ENCODE measurements around the gene EI24.

The EI24 gene

DNA sequence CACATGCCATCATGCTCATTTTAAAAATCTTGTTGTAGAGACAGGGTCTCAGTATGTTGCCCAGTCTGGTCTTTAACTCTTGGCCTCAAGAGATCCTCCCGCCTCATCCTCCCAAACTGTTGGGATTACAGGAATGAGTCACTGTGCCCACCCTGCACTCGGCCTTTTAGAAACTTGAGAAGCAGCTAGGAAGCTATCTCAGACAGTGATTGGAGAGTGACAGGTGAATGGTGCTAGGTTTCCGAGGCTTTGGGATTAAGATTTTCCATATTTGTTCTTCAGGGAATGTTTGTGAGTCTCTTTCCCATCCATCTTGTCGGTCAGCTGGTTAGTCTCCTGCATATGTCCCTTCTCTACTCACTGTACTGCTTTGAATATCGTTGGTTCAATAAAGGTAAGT is 10.5 kb downstream of the EI24 start:
- DNase-seq (ENCODE audit: low read depth): no peak

DNA sequence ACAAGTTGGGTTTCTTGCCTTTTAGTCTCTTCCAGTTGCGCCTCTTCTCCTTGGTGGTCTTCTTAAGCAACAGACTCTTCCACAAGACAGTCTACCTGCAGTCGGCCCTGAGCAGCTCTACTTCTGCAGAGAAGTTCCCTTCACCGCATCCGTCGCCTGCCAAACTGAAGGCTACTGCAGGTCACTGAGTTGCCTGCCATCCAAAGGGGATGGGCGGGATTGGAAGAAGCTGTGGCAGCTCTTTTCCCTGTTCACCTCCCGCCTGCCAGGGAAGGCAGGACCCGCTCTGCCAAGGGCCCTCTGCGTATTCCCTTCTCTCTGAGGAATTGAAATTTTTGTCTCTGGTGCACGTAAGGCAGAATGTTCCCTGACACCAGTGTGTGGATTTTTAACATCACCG is 14.2 kb downstream of the EI24 start:
- DNase-seq (ENCODE audit: low read depth): no peak

DNA sequence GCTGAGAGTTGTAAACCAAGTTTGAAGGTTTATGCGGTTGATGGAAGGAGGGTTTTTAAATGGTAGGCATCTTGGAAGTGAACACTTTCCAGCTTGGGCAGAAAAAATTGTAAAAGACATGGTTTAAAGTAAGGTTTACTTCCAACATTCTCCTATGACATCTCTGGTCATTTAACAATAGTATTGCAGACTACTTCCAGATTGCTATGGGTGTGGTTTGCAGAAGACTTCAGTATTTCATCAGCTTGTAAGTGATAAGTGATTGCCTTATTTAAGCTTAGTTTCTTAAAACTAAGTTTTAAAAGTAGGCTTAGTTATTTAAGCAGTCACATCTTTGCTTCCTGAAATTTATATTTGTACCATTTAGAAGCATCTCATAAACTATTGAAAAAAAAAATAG is 16.2 kb downstream of the EI24 start:
- no peak for DNase-seq (ENCODE audit: low read depth)

DNA sequence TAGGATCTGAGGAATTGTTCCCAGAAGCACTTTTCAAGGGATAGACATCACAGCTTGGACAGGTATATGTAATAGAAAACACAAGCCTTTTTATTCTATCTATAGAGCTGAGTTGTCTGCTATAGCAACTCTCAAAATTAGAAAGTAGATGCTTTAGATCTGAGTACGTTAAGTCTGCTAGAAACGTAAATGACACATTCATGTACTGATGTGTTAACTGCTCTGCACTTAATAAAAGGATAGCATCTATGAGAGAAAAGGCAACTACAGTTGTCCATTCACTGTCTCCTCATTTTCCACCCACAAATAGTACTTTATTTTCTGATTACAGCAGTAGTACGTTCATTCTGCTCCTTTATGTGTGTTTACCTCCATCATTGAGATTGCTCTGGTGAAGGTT is 17.3 kb downstream of the EI24 start:
- no peak for DNase-seq (ENCODE audit: low read depth)

DNA sequence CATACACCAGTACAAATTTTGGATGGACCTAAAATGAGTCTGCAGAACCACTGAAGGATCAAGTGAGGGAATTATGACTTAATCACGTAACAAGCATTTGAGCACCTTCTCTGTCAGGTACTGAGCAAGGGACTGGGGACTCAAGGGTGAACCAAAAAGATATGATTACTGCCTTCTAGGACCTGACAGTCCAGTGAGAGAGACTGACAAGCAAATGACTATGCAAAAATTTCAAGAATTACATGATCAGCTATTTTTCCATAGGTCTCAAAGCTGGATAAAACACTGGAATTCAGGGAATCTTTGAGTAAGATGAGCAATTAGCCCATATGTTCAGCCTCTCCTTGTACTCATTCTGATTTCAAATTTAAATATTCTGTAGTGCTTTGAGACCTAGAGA is 18.2 kb downstream of the EI24 start:
- no peak for DNase-seq (ENCODE audit: low read depth)

DNA sequence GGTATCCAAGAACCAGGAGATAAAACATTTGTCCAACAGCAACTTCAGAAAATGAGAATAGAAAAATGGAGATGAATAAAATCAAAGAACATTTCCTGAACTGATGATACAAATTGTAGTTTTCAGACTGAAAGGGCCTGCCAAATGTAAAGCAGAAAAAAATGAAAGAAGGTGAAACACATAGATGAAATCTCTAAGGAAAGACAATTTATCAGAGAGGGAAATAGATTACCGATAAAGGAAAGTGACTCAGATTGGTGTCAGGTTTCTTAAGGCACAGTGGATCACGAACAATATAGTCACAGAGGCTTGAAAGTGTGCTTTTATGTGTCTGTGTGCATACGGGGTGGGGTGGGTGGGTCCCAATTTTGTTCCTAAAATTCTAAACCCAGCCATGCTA is 19.2 kb downstream of the EI24 start:
- DNase-seq (ENCODE audit: low read depth): no peak

DNA sequence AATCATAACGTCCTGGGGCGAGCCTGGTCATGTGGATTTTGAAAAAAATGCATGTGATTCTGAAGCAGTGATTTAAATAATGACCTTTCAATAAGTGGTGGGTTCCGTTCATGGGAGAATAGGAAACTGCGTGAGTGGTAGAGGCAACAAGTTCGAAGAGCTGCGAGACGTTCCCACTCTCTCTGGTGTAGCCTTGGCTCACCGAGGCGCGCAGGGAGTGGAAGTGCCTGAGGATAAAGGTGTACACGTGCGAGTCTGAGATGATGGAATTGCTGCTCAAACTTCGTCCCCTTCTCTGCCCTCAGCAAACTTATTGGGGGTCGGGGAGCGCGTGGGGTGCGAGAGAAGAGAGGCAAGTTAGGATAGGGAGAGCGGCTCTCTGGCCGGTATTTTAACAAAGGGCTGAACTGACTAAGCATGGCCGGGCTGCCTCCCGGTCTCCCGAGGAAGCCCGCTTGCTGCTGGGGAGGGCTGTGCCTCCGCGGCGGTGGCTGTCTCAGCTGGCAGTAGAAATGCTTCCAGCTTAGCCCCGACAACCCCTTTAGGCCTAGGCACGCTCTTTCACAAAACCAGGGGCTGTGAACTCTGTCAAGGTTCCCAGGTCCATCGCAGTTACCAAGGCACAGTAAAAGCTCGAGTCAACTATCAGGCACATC is 22.5 kb downstream of the EI24 start:
- no peak for DNase-seq (ENCODE audit: low read depth)

DNA sequence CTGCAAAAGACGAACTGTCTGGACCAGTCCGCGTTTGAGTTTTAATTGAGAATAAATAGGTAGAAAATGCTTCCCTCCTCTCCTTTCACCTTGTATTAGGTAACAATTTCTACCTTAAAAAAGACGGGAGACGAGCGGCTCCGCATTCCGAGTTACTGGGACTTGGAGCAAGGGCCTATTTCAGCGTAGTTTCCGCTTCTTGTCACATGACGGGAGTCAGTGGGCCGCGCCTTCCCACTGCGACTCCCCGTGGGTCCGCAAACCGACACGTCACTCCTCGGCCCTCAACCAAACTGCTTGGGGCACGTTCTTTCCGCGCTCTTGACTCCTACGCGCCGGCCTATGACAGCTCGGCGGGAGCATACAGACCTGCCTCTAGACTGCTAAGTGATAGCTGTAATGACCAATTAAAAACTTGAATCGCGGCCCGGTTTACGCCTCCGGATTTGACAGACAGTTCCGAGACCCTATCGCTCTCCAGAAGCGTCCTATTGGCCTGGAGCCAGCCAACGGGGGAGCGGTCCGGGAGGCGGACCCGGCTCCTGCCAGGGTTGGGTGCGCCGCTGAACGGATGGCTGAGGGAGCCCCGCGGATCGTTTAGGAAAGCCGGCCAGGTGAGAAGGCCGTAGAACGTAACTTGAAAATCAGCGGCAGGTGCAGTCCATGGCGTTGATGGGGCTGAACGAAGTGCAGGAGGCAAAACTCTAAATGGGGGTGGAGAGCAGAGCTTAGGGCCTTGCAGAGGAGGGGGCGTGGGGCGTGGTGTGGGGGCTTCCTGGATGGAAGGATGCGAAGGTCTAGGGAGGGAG is 23.2 kb downstream of the EI24 start, which contains the start of gene STT3A:
STT3A (plus strand) TSS at position 548 of the 809 bp plus-strand sequence. CDS start 3,064 bp downstream, outside the sequence.
- peak; percentile 99 for DNase-seq (ENCODE audit: low read depth)

DNA sequence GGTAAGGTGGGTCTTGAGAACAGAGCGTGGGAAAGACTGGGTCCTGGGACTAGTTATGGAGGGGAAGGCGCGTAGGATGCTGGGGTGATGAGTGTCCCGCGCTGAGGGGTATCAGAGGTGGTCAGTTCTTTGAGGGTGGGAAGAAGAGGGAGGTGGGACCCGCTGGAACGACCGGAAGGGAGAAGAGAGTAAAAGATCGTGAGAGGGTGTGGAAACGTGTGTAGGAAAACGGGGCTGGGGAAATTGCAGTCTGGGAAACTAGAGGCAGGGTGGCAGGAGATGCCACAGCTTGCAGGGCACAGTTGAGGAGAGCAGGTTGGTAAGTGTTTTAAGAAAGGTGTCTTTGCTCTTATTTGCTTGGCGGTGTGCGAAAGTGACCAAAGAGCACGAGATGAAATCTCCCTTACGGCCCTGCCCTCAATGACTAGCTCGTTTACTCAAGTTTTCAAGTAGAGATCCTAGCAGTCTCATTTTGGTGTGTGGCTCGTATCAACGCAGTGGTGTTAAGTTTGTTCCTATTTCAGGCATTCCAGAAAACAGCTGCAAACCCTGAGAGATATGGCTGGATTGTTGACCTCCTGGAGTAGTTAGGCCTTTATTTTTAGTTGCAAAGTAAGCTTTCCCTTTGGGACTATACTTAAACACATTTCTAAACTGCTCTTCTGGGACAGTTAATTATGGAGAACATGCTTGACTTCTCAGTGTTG is 24.0 kb downstream of the EI24 start:
- no peak for DNase-seq (ENCODE audit: low read depth)

DNA sequence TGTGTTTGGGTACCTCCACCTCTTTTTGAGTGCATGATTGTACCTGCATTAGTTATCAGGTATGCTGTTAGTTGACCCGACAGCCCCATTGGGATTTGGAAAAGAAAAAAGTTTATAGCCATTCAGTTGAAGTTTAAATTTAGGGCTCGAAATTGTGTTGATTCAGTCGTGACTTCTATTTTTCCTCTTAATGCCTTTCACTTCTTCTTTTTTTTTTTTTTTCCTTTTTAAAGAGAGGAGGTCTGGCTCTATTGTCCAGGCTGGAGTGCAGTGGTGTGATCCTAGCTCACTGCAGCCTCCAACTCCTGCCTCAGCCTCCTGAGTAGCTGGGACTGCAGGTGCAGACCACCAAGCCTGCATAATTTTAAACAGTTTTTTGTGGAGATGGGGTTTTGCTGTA is 25.7 kb downstream of the EI24 start:
- no peak for DNase-seq (ENCODE audit: low read depth)

DNA sequence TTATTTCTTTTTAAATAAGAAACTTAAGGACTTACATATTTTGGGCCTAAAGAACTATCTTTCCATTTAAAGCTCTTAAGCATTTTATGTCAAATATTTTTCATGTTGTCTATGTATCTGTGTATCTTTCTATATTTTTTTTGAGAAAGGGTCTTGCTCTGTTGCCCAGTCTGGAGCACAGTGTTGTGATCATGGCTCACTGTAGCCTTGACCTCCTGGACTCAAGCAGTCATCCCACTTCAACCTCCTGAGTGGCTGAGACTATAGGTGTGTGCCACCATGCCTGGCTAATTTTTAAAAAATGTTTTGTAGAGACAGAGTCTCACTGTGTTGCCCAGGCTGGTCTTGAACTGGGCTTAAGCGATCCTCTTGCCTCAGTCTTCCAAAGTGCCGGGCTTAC is 31.4 kb downstream of the EI24 start:
- no peak for DNase-seq (ENCODE audit: low read depth)

DNA sequence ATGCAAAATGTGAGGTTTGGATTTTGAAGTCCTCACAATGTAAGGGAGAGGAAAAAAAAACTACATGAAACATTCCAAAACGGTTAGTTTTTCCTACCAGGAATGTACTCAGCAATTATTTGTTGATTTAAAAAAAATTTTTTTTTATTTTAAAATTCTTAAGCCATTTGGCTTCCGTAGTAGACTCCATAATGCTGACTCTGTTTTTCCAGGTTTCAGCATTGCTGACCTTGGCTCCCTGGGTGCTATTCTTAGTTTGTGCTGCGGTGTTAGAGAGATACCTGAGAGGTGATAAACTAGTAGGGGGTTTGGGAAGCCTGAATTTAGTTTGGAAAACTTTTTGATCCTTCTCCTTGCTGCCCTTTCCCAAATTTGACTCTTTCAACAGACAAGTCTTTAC is 33.9 kb downstream of the EI24 start:
- DNase-seq (ENCODE audit: low read depth): no peak

DNA sequence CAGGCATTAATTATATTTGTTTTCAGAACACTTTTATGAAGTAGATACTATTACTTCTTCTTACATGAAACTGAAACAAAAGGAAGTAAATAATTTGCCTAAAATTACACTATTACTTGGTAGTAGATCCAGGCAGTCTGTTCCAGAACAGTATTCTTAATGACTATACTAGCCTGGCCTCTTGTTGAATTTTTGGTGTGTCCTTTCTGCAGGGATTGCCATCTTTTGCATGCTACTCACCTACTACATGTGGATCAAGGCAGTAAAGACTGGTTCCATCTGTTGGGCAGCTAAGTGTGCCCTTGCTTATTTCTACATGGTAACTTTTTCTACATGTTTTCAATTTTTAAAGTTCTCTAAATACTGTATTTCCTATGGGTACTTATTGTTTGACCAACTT is 36.1 kb downstream of the EI24 start:
- DNase-seq (ENCODE audit: low read depth): no peak

DNA sequence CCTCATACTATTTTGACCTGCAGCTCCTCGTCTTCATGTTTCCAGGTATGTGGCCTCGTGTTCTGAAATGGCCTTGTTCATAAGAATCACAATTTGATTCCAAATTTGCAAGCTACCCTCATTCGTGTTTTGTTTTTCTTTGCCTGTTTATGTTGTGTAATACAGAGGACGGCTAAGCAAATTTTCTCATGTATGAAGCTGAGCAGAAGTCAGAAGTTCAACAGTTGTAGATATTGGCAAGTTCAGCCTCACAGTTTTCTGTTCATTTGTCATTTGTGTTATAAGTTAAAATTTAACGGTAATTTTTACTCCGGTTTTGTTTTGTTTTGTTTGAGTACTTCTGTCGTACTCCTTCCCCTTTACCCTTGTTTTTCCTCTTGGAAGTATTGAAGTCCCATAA is 40.3 kb downstream of the EI24 start:
- DNase-seq (ENCODE audit: low read depth): no peak

DNA sequence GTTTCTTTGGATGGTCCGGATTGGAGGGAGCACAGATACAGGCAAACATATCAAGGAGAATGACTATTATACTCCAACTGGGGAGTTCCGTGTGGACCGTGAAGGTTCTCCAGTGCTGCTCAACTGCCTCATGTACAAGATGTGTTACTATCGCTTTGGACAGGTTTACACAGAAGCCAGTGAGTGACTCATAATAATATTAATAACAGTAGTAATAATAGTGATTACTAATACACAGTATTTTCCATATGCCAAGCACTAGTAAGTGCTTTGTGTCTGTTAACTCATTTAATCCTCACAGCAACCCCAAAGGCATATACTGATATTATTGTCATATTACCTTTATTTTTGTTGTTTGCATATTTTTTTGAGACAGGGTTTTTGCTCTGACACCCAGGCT is 49.1 kb downstream of the EI24 start:
- DNase-seq (ENCODE audit: low read depth): no peak

DNA sequence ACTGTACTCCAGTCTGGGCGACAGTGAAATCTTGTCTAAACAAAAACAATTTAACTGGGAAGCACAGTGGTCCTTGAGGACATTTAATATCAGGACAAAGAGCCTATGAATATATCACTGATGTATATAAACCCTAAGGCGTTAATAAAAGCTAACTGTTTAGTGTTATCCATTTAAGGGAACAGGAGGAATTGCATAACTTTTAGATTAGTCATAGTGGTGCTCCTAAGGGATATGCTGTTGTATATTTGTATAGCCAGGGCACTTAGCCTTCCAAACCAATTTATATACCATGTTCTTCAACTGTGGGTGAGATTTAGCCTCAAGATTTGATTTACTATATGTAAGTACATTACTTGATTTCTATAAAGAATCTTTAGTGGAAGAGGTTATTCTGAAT is 52.7 kb downstream of the EI24 start:
- no peak for DNase-seq (ENCODE audit: low read depth)

DNA sequence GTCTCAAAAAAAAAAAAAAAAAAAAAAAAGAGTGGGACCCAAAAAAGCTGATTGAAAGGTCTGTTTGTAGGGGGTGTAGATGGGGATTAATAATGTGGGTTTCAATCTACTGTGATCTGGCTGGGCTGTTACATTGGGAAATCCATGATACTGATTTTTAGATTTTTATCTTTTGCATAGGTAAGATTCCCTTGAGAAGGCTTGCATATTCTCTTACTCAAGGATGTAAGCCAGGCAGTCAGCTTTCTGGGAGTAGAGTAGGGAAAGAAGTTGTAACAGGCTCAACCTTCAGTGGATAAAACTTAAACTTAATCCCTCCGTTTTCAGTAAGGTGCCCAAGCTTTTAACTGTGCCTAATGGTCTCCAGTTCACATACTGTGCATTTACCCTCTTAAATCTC is 53.8 kb downstream of the EI24 start:
- no peak for DNase-seq (ENCODE audit: low read depth)

DNA sequence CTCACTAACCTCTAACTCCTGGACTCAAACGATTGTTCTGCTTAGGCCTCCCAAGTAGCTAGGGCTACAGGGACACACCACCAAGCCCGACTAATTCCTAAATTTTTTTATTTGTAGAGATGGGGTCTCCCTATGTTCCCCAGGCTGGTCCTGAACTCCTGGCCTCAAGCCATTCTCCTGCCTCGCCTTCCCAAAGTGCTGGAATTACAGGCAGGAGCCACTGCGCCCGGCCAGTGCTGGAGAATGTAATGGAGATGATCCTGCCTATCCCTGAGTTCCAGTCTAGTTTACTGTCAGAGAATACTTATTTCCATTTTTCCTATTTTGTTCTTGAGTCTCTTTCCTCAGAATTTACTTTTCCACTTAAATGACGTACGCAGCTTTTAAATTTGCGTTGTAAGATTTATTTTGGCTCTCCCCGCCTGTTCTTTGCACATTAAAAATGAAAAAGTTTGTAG is 55.5 kb downstream of the EI24 start, which contains the start of gene CHEK1:
CHEK1 (plus strand) TSS at position 408 of the 458 bp plus-strand sequence. CDS start 1,606 bp downstream, outside the sequence.
- DNase-seq (ENCODE audit: low read depth): no peak

DNA sequence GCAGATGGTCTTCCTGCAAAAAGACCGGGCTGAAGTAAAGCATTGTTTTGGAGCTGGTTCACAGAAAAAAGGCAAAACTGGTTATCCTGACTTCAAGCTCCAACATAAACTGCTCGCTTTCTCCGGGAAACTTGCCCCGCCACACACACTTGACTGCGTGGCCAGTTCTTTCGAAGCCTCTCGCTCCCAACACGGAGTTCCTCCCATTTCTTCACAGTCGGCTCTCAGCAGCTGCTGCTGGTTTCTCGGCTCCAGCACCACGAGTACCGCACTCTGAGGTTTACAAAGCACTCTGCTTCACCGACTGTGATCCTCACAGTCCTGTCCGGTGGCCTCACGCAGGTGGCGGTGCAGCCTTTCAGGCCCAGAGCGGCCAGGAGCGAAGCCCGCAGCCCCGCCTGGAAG is 56.0 kb downstream of the EI24 start:
- DNase-seq (ENCODE audit: low read depth): no peak

DNA sequence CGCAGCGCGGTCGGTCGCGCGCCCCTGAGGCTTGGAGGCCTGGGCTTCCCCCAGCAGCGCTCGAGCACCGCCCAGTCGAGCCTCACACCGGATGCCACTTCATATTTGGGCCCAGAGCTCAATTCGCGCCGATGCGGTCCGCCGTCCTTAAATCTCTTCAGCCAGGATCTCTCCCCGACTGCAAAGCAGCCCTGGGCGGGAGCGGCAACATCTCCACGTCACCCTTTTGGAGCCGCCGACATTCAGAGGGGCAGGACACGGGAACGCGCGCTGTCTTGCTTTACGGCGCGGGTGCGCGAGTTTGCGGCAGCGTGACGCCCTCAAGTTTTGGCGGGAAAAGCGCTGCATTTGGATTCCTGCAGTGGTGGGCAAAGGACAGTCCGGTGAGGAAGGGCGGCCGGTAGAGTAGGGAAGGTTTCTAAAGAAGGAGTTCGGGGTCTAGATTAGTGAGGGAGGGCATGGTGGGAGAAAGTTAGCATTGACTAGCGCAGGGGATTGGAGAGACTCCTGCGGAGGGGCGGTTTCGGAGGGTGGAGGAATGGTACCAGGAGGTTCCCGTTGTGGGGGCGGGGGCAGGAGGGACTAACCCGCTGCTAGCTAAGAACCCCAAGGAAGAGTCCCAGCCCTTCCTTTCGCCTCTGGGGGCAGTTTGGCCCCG is 56.5 kb downstream of the EI24 start:
- DNase-seq (ENCODE audit: low read depth): peak; percentile 44

DNA sequence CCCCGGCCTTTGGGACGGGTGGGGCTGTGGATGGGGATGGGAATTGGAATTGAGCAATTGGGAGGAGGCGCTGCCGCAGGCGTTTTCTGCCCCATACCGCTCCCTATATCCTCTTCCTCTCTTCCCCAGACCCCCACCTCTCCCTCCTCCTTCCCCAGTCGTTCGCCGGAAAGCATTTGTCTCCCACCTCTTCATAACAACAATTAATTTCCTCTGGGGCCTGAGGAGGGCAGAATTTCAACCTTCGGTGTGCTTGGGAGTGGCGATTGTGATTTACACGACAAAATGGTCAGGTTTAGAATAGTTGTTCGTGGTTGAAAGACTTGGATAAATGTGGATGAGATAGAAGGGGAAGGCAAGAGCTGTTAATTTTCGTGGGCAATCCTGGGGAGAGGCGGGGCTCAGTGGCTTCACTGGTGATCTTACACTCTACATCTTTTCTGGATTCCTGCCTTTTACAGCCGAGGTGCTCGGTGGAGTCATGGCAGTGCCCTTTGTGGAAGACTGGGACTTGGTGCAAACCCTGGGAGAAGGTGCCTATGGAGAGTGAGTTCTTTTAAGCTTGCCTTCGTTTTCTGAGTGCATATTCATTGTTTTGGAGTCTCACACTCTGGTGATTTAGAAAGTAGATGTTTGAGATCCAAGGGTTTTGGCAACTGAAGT is 57.1 kb downstream of the EI24 start:
- DNase-seq (ENCODE audit: low read depth): peak; percentile 39
